HepG2 (cell line): ENCODE measurements around the gene VWA3A. TPM values are rescaled to one million over a fixed set of nuclear protein-coding genes. Genes with fewer than 3 reads are reported as not detected.

Source experiments
- AFF4 ChIP-seq: sonication (generic); formaldehyde crosslinking; IDR thresholded peaks from 2 replicates; pipeline ENCODE4 v1.4.0; 2020; ENCODE audit warnings: missing genetic modification reagents
- CENPBD1 ChIP-seq: sonication (generic); formaldehyde crosslinking; IDR thresholded peaks from 2 replicates; pipeline ENCODE4 v1.8.0; 2022; ENCODE audit warnings: missing genetic modification reagents, low read depth, mild to moderate bottlenecking, borderline replicate concordance
- CHD4 ChIP-seq: fragments of 200-600 bp; sonication (generic); IDR thresholded peaks from 2 replicates; pipeline ENCODE4 v1.7.0; 2017; ENCODE audit warnings: mild to moderate bottlenecking, low read length, borderline replicate concordance
- ETS1 ChIP-seq: sonication (generic); formaldehyde crosslinking; IDR thresholded peaks from 2 replicates; pipeline ENCODE4 v1.4.0; 2020; ENCODE audit warnings: missing genetic modification reagents
- NCOA1 ChIP-seq: sonication (generic); formaldehyde crosslinking; IDR thresholded peaks from 2 replicates; pipeline ENCODE4 v1.9.0; 2021; ENCODE audit warnings: missing genetic modification reagents
- TEAD2 ChIP-seq: sonication (generic); formaldehyde crosslinking; IDR thresholded peaks from 2 replicates; pipeline ENCODE4 v1.9.0; 2021; ENCODE audit warnings: missing genetic modification reagents
- UBTF ChIP-seq: sonication (generic); formaldehyde crosslinking; IDR thresholded peaks from 2 replicates; pipeline ENCODE4 v1.4.0; 2020; ENCODE audit warnings: mild to moderate bottlenecking, missing genetic modification reagents
- ZBTB49 ChIP-seq: sonication (generic); formaldehyde crosslinking; IDR thresholded peaks from 2 replicates; pipeline ENCODE4 v1.4.0; 2020; ENCODE audit warnings: missing genetic modification reagents, borderline replicate concordance
- ZGPAT ChIP-seq: IDR thresholded peaks from 2 replicates; pipeline ENCODE4 v1.6.1; 2016; ENCODE audit warnings: mild to moderate bottlenecking
- ZNF263 ChIP-seq: sonication (generic); formaldehyde crosslinking; IDR thresholded peaks from 2 replicates; pipeline ENCODE4 v1.4.0; 2020; ENCODE audit warnings: missing genetic modification reagents
- ZNF740 ChIP-seq: sonication (generic); formaldehyde crosslinking; IDR thresholded peaks from 2 replicates; pipeline ENCODE4 v1.4.0; 2020; ENCODE audit warnings: missing genetic modification reagents
- ZSCAN20 ChIP-seq: sonication (generic); formaldehyde crosslinking; IDR thresholded peaks from 2 replicates; pipeline ENCODE4 v1.4.0; 2020; ENCODE audit warnings: missing genetic modification reagents, mild to moderate bottlenecking, borderline replicate concordance
- polyA plus RNA-seq, 8 experiments: library from polyadenylated mRNA; depleted of rRNA in 3 of 8; stranded (reverse) in 7 of 8; unstranded in 1 of 8; fragments of >200 nt; fragmentation: Illumina TruSeq in 4 of 8; extraction: Trizol in 4 of 8; gene quantifications; 2 replicates each; pipeline versions ENCODE4 v1.2.1 to v1.2.3, GENCODE V29; 2011 to 2016; ENCODE audit warnings: low read depth in 4 of 8, missing spikeins in 1 of 8, mixed read lengths in 1 of 8; ENCODE audit not compliant: insufficient read depth in 1 of 8
- total RNA-seq, 5 experiments: library from RNA; depleted of rRNA; stranded (reverse); fragments of >200 nt; fragmentation: Illumina TruSeq; extraction: Trizol; gene quantifications; 2 replicates each; pipeline ENCODE4 v1.2.3, GENCODE V29; 2016; ENCODE audit warnings: low read depth in 1 of 5

Gene VWA3A
- total and polyA plus RNA-seq, 2 of the 13 experiments (the other 11 are each of a cell fraction or from before 2014, with no cell fraction given): 0.03 to 0.07 TPM

- no peak for TF ChIP-seq ZSCAN20
- TF ChIP-seq ZBTB49 (CRISPR knock-in tag): no peak
- TF ChIP-seq ZGPAT (CRISPR knock-in tag): no peak
- no peak for TF ChIP-seq NCOA1 (CRISPR knock-in tag)
- TF ChIP-seq ZNF740 (CRISPR knock-in tag): no peak
- peak; percentile 96; the same call in 1 of the 2 replicates for TF ChIP-seq CHD4
- TF ChIP-seq UBTF (CRISPR knock-in tag): no peak
- no peak for TF ChIP-seq AFF4 (CRISPR knock-in tag)
- no peak for TF ChIP-seq ETS1 (CRISPR knock-in tag)
- no peak for TF ChIP-seq ZNF263 (CRISPR knock-in tag)
- no peak for TF ChIP-seq TEAD2 (CRISPR knock-in tag)
- TF ChIP-seq CENPBD1 (CRISPR knock-in tag): no peak; the same call in 1 of the 2 replicates
Measured at GRCh38 chr16:22191532-22192260, 99.4 kb downstream of the VWA3A start (continued).
